ENCODE measurements around the gene TP53RK.
A peak's percentile ranks its signal among the peaks of the same experiment; 100 is the strongest.

The TP53RK gene

GRCh38 chr20:46709055-46709458, 19.8 kb upstream of the TP53RK start:
- Histone ChIP-seq H3K9me3 (no peaks in the 10 kb centered on the region; the same call in 1 of the 2 replicates), H3K4me1 (no peaks in the 10 kb centered on the region), H3K36me3 (no peaks in the 10 kb centered on the region), H3K27me3 (peaks cover 33% of the 10 kb centered on the region), H3K4me3 (ENCODE audit: low read depth, low read length) (no peak overlapping the region)
- TF ChIP-seq, protein P1, sequence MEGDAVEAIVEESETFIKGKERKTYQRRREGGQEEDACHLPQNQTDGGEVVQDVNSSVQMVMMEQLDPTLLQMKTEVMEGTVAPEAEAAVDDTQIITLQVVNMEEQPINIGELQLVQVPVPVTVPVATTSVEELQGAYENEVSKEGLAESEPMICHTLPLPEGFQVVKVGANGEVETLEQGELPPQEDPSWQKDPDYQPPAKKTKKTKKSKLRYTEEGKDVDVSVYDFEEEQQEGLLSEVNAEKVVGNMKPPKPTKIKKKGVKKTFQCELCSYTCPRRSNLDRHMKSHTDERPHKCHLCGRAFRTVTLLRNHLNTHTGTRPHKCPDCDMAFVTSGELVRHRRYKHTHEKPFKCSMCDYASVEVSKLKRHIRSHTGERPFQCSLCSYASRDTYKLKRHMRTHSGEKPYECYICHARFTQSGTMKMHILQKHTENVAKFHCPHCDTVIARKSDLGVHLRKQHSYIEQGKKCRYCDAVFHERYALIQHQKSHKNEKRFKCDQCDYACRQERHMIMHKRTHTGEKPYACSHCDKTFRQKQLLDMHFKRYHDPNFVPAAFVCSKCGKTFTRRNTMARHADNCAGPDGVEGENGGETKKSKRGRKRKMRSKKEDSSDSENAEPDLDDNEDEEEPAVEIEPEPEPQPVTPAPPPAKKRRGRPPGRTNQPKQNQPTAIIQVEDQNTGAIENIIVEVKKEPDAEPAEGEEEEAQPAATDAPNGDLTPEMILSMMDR (IDR thresholded peaks at IDR 0.05; ENCODE audit: low read depth, low read length), result no peak
- DNase-seq, result no peak

- Histone ChIP-seq H3K4me1 (no peaks in the 10 kb centered on the region), H3K27me3 (peaks cover 33% of the 10 kb centered on the region), H3K9me3 (no peaks in the 10 kb centered on the region; the same call in 1 of the 2 replicates), H3K36me3 (no peaks in the 10 kb centered on the region), H3K4me3 (ENCODE audit: low read depth, low read length) (no peak overlapping the region)
- no peak for DNase-seq
- TF ChIP-seq, protein P1 (IDR thresholded peaks at IDR 0.05; ENCODE audit: low read depth, low read length), result peak; percentile 7; the same call in 1 of the 2 replicates
These were observed 19.1 kb upstream of the TP53RK start for GRCh38 chr20:46708172-46708860.

DNA sequence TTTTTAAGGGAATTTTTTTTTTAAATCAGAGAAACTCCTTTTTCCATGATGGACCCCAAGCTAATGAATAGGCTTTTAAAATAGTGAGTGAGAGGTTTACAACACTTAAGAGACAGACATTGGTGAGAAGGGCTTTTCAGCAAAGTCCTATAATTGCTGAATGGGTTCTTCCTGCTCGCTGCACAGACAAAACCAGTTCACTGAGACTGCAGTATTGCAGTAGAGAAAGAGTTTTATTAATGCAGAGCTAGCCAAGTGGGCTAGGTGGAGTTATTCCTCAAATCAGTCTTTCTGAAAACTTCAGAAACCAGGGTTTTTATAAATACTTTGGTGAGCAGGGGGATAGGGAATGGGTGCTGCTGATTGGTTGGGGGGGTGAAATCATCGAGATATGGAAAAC, 17.0 kb upstream of the TP53RK start:
- no peak overlapping the region for H3K4me3 ChIP-seq (ENCODE audit: low read depth, low read length)

DNA sequence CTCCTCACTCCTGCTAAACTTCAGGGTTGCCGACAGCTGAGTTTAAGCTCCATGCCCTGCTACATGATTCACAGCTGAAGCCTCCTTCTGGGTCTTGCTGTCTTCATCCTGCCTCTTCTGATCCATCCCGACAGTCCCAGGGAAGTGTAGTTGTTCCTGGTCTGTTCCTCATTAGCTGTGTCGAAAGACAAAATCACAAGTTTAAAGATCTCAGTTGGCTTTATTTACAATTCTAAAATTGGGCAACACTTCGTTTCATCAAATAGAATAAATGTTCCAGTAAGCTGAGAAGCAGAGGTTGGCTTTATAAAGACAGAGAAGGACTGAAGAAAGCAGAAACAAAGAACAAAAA, 16.1 kb upstream of the TP53RK start:
- peaks cover 32% of the 10 kb centered on the region for H3K27me3 ChIP-seq
- H3K4me1 ChIP-seq, result no peaks in the 10 kb centered on the region
- DNase-seq, result no peak
- H3K36me3 ChIP-seq, result no peaks in the 10 kb centered on the region
- TF ChIP-seq, protein P1 (IDR thresholded peaks at IDR 0.05; ENCODE audit: low read depth, low read length), result no peak
- no peaks in the 10 kb centered on the region for H3K9me3 ChIP-seq
- no peak overlapping the region for H3K4me3 ChIP-seq (ENCODE audit: low read depth, low read length)

More for the DNA sequence above, 17.0 kb upstream of the TP53RK start:
- Histone ChIP-seq H3K9me3 (no peaks in the 10 kb centered on the region), H3K36me3 (no peaks in the 10 kb centered on the region), H3K4me1 (no peaks in the 10 kb centered on the region), H3K27me3 (peaks cover 33% of the 10 kb centered on the region)
- TF ChIP-seq, protein P1 (IDR thresholded peaks at IDR 0.05; ENCODE audit: low read depth, low read length), result no peak
- DNase-seq, result no peak

- DNase-seq, result no peak
- no peaks in the 10 kb centered on the region for H3K9me3 ChIP-seq
- peaks cover 27% of the 10 kb centered on the region for H3K27me3 ChIP-seq
- TF ChIP-seq, protein P1 (IDR thresholded peaks at IDR 0.05; ENCODE audit: low read depth, low read length), result no peak
- no peaks in the 10 kb centered on the region for H3K36me3 ChIP-seq
- no peaks in the 10 kb centered on the region for H3K4me1 ChIP-seq
- no peak overlapping the region for H3K4me3 ChIP-seq (ENCODE audit: low read depth, low read length)
These were observed 15.6 kb upstream of the TP53RK start for GRCh38 chr20:46704714-46705377.

- no peak overlapping the region for H3K4me3 ChIP-seq (ENCODE audit: low read depth, low read length)
- no peaks in the 10 kb centered on the region for H3K9me3 ChIP-seq
- peaks cover 16% of the 10 kb centered on the region; the same call in 1 of the 2 replicates for H3K27me3 ChIP-seq
- TF ChIP-seq, protein P1 (IDR thresholded peaks at IDR 0.05; ENCODE audit: low read depth, low read length), result no peak
- DNase-seq, result no peak
- no peaks in the 10 kb centered on the region for H3K4me1 ChIP-seq
- H3K36me3 ChIP-seq, result no peaks in the 10 kb centered on the region
These were observed 14.2 kb upstream of the TP53RK start for GRCh38 chr20:46703435-46703834.
